IPS DF 6.9 (cell line): Measurements from ENCODE around the gene MUC4.
"Not testable (repeated sequence)": the region's sequence is repeated elsewhere in the genome, so short reads cannot be mapped to it uniquely, and the experiment has no call there.

Experiments
- DNase-seq: peaks from one replicate; pipeline ENCODE4 v3.0.0-alpha.2; 2013; ENCODE audit warnings: low read depth, low spot score
- H3K27ac ChIP-seq: one replicate; pipeline ENCODE4 v1.5.1; 2013; ENCODE audit warnings: low read length, control low read depth
- H3K27me3 ChIP-seq: 2 replicates; pipeline ENCODE4 v1.6.1; 2013; ENCODE audit warnings: mild to moderate bottlenecking, low read length; ENCODE audit not compliant: control insufficient read depth, insufficient read depth
- H3K36me3 ChIP-seq: 2 replicates; pipeline ENCODE4 v1.6.1; 2013; ENCODE audit warnings: low read length; ENCODE audit not compliant: control insufficient read depth, insufficient read depth
- H3K4me1 ChIP-seq: 2 replicates; pipeline ENCODE4 v1.6.1; 2013; ENCODE audit warnings: low read length; ENCODE audit not compliant: control insufficient read depth, insufficient read depth
- H3K4me3 ChIP-seq: 2 replicates; pipeline ENCODE4 v1.5.1; 2013; ENCODE audit warnings: mild to moderate bottlenecking, low read length
- H3K9me3 ChIP-seq: 2 replicates; pipeline ENCODE4 v1.6.1; 2013; ENCODE audit warnings: low read length, inconsistent platforms; ENCODE audit not compliant: control insufficient read depth, insufficient read depth
- WGBS: extraction: QIAGEN DNeasy Blood & Tissue Kit; methylation state at CpG from one replicate; pipeline ENCODE4 v1.1.7; 2013; ENCODE audit warnings: mixed read lengths, missing lambda C conversion rate; ENCODE audit not compliant: insufficient read length, insufficient coverage; 5-methylcytosine and 5-hydroxymethylcytosine counted together

MUC4 gene

GRCh38 chr3:195737782-195738181 lies 73.9 kb downstream of the MUC4 start:
- H3K4me3 ChIP-seq, H3K36me3 ChIP-seq, H3K4me1 ChIP-seq, H3K9me3 ChIP-seq, H3K27ac ChIP-seq, H3K27me3 ChIP-seq, DNase-seq: not testable (repeated sequence)
- no CpG with 5 or more reads among the region's 6 CpGs for WGBS

DNA sequence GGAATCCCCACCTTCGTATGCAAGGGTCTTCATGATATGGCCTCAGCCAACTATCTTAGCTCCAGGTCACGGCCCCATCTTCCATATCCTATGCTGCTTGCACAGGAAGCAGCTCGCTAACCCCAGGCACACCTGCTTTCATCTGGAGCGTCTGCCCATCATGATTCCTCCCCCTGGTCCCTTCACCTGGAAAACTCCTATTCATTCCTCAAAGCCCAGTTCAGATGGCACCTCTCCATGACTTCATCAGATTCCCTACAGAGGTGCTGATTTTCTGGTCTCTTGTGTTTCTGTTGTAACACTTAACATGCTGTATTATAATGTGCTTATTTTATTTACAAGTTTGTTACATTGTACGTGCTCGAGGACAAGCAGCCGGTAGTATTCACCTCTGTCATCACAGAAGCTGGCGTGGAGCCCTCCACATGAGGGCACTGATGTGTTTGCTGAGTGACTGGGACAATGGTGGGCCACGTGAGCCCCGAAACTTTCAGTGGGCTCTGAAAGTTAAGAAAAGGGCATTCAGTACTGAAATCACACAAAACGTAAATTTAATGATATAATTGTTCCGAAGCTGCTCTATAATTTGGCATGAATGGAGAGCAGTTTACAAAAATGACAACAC lies 74.8 kb downstream of the MUC4 start:
- Histone ChIP-seq H3K27me3 (no peaks in the 10 kb centered on the region), H3K4me1 (no peaks in the 10 kb centered on the region), H3K4me3 (no peak overlapping the region), H3K36me3 (no peaks in the 10 kb centered on the region), H3K27ac (no peak overlapping the region), H3K9me3 (no peaks in the 10 kb centered on the region)
- WGBS, result no CpG with 5 or more reads among the region's 12 CpGs
- DNase-seq, result no peak

- H3K4me3 ChIP-seq, result no peak overlapping the region
These were observed 76.6 kb downstream of the MUC4 start for GRCh38 chr3:195735036-195735695.

DNA sequence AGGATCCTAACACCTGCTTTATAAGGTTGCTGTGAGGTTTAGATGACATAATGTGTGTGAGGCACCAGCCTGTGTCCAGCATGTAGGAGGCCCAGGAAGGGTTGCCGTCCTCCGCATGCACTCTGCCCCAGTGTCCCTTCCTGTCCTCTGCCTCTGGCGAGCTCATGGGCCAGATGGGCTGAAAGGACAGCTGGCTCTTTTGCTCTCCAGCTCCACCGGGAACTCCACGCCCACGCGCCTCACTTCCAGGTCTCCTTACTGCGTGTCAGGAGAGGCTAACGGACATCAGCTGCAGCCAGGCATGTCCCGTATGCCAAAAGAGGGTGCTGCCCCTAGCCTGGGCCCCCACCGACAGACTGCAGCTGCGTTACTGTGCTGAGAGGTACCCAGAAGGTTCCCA lies 78.8 kb downstream of the MUC4 start:
- no peak for DNase-seq
- Histone ChIP-seq H3K27ac (no peak overlapping the region), H3K9me3 (no peaks in the 10 kb centered on the region), H3K4me1 (no peaks in the 10 kb centered on the region), H3K36me3 (no peaks in the 10 kb centered on the region), H3K4me3 (no peak overlapping the region), H3K27me3 (no peaks in the 10 kb centered on the region)
- WGBS, result no CpG with 5 or more reads among the region's 12 CpGs

More at GRCh38 chr3:195735036-195735695, 76.6 kb downstream of the MUC4 start:
- Histone ChIP-seq H3K9me3 (no peaks in the 10 kb centered on the region), H3K27ac (no peak overlapping the region), H3K4me1 (no peaks in the 10 kb centered on the region), H3K27me3 (no peaks in the 10 kb centered on the region), H3K36me3 (no peaks in the 10 kb centered on the region)
- no peak for DNase-seq
- WGBS, result no CpG with 5 or more reads among the region's 16 CpGs

DNA sequence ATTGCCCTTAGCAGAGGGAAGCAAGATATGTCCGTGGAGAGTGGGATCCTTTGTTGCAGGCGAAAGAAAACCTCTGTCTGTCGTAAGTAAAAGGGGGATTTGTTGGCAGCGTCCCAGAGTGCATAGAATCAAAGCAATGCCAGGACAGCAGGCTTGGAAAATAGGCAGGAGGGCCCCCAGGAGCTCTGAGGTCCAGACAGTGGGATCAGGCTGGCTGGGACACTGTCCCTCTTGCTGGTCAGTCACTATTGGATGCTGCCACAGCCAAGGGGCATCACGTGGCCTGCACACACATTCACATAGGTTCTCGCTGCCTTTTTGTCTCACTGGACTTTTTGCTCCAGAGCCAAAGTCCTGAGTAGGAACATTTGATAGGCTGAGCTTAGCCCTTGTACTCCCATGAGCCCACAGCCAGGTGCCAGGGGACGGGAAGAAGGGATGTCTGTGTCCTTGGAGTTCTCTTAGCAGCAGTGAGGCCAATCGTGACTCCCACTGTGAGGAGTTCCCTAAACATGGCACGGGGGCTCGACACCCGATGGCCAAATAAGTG lies 80.3 kb downstream of the MUC4 start:
- Histone ChIP-seq H3K9me3 (no peaks in the 10 kb centered on the region), H3K27ac (no peak overlapping the region), H3K27me3 (no peaks in the 10 kb centered on the region), H3K36me3 (no peaks in the 10 kb centered on the region), H3K4me3 (no peak overlapping the region), H3K4me1 (no peaks in the 10 kb centered on the region)
- DNase-seq, result no peak
- no CpG with 5 or more reads among the region's 11 CpGs for WGBS

- H3K4me3 ChIP-seq, result no peak overlapping the region
- H3K4me1 ChIP-seq, result no peaks in the 10 kb centered on the region
- WGBS, result no CpG with 5 or more reads among the region's 18 CpGs
- H3K9me3 ChIP-seq, result no peaks in the 10 kb centered on the region
- no peak for DNase-seq
- H3K27ac ChIP-seq, result no peak overlapping the region
- no peaks in the 10 kb centered on the region for H3K36me3 ChIP-seq
- H3K27me3 ChIP-seq, result no peaks in the 10 kb centered on the region
These were observed 82.1 kb downstream of the MUC4 start for GRCh38 chr3:195729476-195730251.

DNA sequence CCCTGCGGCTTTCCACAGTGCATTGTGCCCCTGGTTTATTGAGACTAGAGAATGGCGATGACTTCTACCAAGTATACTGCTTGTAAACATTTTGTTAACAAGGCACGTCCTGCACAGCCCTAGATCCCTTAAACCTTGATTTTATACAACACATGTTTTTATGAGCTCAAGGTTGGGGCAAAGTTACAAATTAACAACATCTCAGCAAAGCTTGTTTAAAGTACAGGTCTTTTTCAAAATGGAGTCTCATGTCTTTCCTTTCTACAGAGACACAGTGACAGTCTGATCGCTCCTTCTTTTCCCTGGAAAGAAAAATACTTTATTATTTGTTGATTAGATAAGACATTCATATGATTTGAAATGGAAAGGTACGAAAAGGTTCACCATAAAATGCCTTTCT lies 82.9 kb downstream of the MUC4 start:
- not testable (repeated sequence) for H3K27ac ChIP-seq, H3K4me3 ChIP-seq, H3K9me3 ChIP-seq, H3K4me1 ChIP-seq, H3K36me3 ChIP-seq, H3K27me3 ChIP-seq, DNase-seq
- no CpG with 5 or more reads among the region's 5 CpGs for WGBS

DNA sequence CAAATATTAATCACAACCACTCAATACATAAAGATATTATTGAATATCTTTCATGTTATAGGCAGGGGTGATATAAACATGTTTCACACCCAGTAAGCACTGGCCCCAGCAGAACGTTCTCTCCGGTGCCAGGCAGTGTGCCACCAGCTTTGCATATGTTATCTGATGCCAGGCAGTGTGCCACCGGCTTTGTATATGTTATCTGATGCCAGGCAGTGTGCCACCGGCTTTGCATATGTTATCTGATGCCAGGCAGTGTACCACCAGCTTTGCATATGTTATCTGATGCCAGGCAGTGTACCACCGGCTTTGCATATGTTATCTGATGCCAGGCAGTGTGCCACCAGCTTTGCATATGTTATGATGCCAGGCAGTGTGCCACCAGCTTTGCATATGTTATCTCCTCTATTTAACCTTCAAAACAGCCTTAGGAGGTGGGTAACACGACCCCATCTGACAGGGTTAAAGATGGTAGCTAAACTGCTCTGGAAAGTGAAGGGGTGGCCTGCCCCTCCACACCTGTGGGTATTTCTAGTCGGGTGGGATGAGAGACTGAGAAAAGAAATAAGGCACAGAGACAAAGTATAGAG lies 84.0 kb downstream of the MUC4 start:
- DNase-seq, result no peak
- no peak overlapping the region for H3K27ac ChIP-seq
- no CpG with 5 or more reads among the region's 7 CpGs for WGBS

GRCh38 chr3:195725916-195726740 lies 85.6 kb downstream of the MUC4 start:
- not testable (repeated sequence) for DNase-seq, H3K27ac ChIP-seq, H3K4me1 ChIP-seq, H3K36me3 ChIP-seq, H3K27me3 ChIP-seq, H3K4me3 ChIP-seq, H3K9me3 ChIP-seq
- WGBS, result no CpG with 5 or more reads among the region's 32 CpGs

More for the DNA sequence above, 84.0 kb downstream of the MUC4 start:
- Histone ChIP-seq H3K4me1 (no peaks in the 10 kb centered on the region), H3K9me3 (no peaks in the 10 kb centered on the region), H3K36me3 (no peaks in the 10 kb centered on the region), H3K27me3 (no peaks in the 10 kb centered on the region), H3K4me3 (no peak overlapping the region)

DNA sequence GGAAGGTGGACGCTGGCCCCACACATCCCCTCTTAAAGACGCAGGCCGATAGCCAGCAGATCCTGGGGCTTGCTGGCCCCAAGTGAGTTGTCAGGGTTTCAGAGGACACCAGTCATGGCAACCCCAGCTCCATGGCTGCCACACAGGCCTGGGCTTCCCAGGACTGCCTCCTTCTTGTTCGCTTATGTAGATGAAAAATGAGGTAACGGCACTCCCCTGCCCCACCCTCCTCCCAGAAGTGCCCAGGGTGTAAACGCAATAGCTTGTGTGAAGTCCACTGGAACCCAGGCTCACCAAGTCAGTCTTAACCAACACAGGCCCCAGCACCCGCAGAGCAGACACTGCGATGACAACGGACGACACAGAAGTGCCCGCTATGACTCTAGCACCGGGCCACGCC lies 87.4 kb downstream of the MUC4 start:
- not testable (repeated sequence) for H3K4me3 ChIP-seq, H3K27ac ChIP-seq, H3K36me3 ChIP-seq, H3K4me1 ChIP-seq, DNase-seq, H3K27me3 ChIP-seq, H3K9me3 ChIP-seq
- WGBS, result no CpG with 5 or more reads among the region's 13 CpGs
